Duodenal mucosa (tissue), 2 donors: ENCODE results near the gene FARS2.

Experiments used
- H3K27ac ChIP-seq: one replicate; pipeline ENCODE4 v1.7.0; 2013; ENCODE audit warnings: low read depth, low read length
- H3K27me3 ChIP-seq, 2 donors: one replicate each; pipeline ENCODE4 v1.7.0; 2013; ENCODE audit warnings: low read length in 2 of 2, control low read depth in 1 of 2; ENCODE audit not compliant: insufficient read depth in 2 of 2, control insufficient read depth in 1 of 2
- H3K36me3 ChIP-seq, 2 donors: one replicate each; pipeline ENCODE4 v1.7.0; 2013; ENCODE audit warnings: low read length in 2 of 2, control low read depth in 1 of 2; ENCODE audit not compliant: insufficient read depth in 2 of 2, control insufficient read depth in 1 of 2
- H3K4me1 ChIP-seq, 2 donors: one replicate each; pipeline ENCODE4 v1.7.0; 2013; ENCODE audit warnings: low read length in 2 of 2, control low read depth in 1 of 2; ENCODE audit not compliant: insufficient read depth in 2 of 2, control insufficient read depth in 1 of 2
- H3K4me3 ChIP-seq, 2 donors: one replicate each; pipeline ENCODE4 v1.7.0; 2013; ENCODE audit warnings: low read length in 2 of 2, low read depth in 1 of 2
- H3K9ac ChIP-seq, 2 donors: one replicate each; pipeline ENCODE4 v1.7.0; 2013; ENCODE audit warnings: low read length in 2 of 2, low read depth in 1 of 2
- H3K9me3 ChIP-seq, 2 donors: one replicate each; pipeline ENCODE4 v1.7.0; 2013; ENCODE audit warnings: low read length in 2 of 2, control low read depth in 1 of 2; ENCODE audit not compliant: control insufficient read depth in 1 of 2

The FARS2 gene

DNA sequence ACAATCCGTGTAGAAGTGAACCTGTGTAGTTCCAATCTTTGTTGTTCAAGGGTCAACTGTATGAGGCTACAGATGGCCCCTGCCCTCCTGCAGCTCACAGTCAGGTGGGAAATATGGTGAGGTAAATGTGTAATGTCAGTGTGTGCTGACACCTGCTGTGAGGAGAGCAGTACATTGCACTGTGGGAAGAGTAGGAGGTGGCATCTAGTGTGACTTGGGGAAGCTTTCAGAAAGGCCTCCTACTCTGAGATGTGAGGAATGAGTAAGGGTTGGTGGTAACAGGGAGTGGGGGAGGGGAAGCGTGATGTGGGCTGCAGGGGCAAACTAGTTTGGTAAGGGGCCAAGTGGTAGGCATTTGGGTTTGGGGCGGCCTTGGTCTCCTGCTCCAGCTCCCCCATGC lies 188.8 kb downstream of the FARS2 start:
- Histone ChIP-seq H3K4me3 (no peak overlapping the region), H3K4me1 (no peaks in the 10 kb centered on the region), H3K9me3 (no peaks in the 10 kb centered on the region), H3K36me3 (no peaks in the 10 kb centered on the region), H3K27me3 (no peaks in the 10 kb centered on the region), H3K27ac (no peak overlapping the region), H3K9ac (no peak overlapping the region)

DNA sequence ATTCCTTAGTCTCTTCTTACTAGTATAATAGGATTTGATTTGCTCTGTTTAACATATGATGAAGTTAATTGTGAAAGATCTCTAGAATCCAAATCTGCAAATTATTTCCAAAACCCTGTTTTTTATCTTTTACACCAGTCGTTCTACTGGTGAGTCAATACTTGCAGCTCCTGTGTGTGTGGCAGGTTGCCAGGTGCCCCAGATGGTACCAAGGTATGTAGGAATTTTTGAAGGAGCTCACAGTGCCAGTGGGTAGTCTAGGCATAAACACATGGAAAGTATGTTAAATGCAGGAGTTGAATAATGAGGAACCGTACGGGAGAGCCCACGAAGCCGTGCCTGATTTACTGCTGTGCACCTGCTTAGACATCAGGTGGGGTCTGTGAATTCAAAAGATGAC lies 192.2 kb downstream of the FARS2 start:
- Histone ChIP-seq H3K36me3 (no peaks in the 10 kb centered on the region), H3K27ac (no peak overlapping the region), H3K27me3 (no peaks in the 10 kb centered on the region), H3K4me3 (no peak overlapping the region), H3K9ac (no peak overlapping the region), H3K4me1 (no peaks in the 10 kb centered on the region), H3K9me3 (no peaks in the 10 kb centered on the region)

DNA sequence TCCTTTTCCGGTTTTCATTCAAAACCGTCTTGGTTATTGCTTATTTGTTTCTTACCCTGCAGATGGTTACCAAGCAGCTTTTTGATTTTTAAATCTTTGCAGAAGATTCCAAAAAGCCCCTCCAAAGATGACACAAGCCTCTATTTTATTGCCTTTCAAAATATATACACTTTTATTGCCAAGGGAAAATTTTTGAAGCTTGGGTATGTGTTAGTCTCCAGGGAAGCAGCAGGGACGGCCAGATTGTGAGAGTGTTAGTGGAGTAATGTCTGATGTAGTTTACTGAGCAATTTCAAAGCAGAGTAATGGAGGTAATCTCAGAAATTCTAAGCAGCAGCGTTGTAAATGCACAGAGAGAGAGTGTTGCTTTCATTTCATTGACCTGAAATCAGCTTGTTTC lies 193.8 kb downstream of the FARS2 start:
- no peaks in the 10 kb centered on the region for H3K9me3 ChIP-seq
- no peaks in the 10 kb centered on the region for H3K36me3 ChIP-seq
- H3K9ac ChIP-seq = no peak overlapping the region
- no peak overlapping the region for H3K27ac ChIP-seq
- H3K4me1 ChIP-seq = no peaks in the 10 kb centered on the region
- H3K4me3 ChIP-seq = no peak overlapping the region
- no peaks in the 10 kb centered on the region for H3K27me3 ChIP-seq

DNA sequence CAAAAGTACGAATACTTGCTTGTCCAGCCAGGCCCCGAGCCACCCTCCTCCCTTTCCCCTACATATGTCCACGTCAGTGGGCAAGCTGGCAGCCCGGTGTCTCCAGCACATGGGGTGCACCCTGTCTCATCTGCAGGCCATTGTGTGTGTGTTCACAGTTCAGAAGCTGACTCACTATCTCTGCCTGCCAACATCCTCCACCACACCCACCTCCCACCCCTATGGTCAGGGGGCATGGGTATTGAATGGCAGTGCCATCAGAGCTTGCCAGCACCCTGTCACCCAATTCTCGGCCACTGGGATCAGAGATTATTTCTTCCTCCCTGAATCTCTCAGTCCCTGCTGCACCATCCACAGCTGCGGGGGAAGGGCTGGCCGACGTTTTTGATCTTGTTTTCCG lies 195.7 kb downstream of the FARS2 start:
- no peak overlapping the region for H3K27ac ChIP-seq
- H3K9ac ChIP-seq = no peak overlapping the region

DNA sequence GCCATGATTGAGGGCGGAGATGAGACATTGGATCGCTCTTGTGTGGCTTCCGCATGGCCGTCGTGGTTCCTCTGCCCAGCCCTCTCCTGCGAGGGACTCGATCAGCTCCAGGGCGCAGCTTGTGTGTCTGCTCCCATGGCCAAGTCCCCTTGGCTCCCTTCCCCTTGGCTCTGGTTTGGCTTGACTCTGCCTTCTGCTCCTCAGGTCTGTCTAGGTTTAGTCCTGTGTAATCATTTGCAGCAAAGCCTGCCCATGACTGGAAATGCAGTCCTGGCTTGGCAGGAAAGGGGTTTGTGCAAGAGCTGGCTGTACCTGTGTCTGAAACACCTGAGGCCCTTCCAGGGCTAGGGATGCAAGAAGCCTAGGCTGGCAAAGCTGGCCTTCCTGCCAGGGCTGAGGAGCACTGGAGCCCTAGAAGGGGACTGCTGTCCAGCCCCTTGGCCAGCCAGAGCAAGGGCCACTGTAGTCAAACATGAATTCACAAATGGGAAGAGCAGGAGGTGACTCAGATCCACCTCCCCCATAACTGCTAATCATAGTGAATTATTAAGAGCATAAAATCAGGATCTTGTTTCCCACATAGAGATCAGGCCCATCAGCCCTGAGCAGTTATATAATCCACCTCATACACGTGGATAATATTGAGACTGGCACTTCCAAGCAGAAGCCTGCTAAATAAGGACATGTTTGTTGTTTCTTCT lies 196.8 kb downstream of the FARS2 start:
- Histone ChIP-seq H3K27ac (no peak overlapping the region), H3K4me3 (no peak overlapping the region), H3K36me3 (peaks cover 0 to 3% of the 10 kb centered on the region in 2 donors), H3K4me1 (no peaks in the 10 kb centered on the region), H3K9me3 (no peaks in the 10 kb centered on the region), H3K27me3 (no peaks in the 10 kb centered on the region), H3K9ac (no peak overlapping the region)

More for the DNA sequence above, 195.7 kb downstream of the FARS2 start:
- no peaks in the 10 kb centered on the region for H3K27me3 ChIP-seq
- no peak overlapping the region for H3K4me3 ChIP-seq
- no peaks in the 10 kb centered on the region for H3K4me1 ChIP-seq
- H3K9me3 ChIP-seq = no peaks in the 10 kb centered on the region
- peaks cover 0 to 3% of the 10 kb centered on the region in 2 donors for H3K36me3 ChIP-seq

DNA sequence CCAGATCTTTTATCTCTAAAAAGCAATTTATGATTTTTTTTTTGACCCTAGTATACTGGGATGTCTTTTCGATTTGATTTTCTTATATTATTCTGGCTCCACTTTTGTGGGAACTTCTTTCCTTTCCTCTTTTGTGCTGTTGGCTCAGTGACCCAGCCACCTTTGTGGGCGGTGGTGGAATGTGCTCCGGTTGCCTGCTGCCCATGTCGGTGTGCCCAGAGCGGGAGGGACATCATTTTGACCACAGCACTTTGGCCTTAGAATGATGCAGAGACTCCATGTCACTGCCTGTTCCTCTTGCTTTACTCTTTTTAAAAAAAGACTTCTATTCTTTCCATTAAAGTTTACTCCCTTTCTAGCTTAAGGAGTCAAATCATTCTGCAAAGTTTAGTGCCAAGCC lies 198.0 kb downstream of the FARS2 start:
- Histone ChIP-seq H3K27ac (no peak overlapping the region), H3K27me3 (no peaks in the 10 kb centered on the region), H3K4me3 (no peak overlapping the region), H3K9ac (no peak overlapping the region), H3K36me3 (peaks cover 0 to 3% of the 10 kb centered on the region in 2 donors), H3K4me1 (no peaks in the 10 kb centered on the region), H3K9me3 (no peaks in the 10 kb centered on the region)

DNA sequence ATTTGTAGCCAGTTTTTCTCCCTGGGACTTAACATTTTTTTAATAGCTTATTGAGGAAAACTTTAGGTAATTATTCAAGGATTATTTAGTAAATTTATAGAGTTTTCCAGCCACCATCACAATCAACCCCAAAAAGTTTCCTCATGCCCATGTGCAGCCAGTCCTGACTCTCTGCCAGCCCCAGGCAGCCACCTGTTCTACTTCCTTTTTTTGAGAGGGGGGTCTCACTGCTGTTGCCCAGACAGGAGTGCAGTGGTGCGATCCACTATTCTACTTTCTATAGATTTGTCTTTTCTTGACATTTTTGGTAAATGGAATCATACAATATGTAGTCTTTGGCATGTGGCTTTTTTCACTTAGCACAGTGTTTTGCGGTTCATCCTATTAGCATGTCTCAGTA lies 200.1 kb downstream of the FARS2 start:
- Histone ChIP-seq H3K9me3 (no peaks in the 10 kb centered on the region), H3K27ac (no peak overlapping the region), H3K9ac (no peak overlapping the region), H3K27me3 (no peaks in the 10 kb centered on the region), H3K4me1 (no peaks in the 10 kb centered on the region), H3K4me3 (no peak overlapping the region), H3K36me3 (peaks cover 0 to 3% of the 10 kb centered on the region in 2 donors)

DNA sequence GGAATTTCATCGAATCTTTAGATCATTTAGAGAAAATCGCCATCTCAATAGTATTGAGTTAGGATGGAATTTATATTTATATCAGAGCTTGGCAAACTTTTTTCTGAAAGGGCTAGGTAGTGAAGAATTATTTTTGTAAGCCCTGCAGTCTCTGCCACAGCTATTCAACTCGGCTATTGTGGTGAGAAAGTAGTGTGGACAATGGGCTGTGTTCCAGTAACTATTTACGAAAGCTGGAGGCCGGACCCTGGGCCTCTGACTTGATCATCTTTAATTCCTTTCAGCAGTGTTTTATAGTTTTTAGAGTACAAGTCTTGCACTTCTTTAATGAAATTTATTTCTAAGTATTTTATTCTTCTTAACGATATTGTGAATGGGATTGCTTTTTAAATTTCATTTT lies 201.5 kb downstream of the FARS2 start:
- Histone ChIP-seq H3K27ac (no peak overlapping the region), H3K4me3 (no peak overlapping the region), H3K9ac (no peak overlapping the region), H3K36me3 (peaks cover 0 to 3% of the 10 kb centered on the region in 2 donors), H3K27me3 (no peaks in the 10 kb centered on the region), H3K9me3 (no peaks in the 10 kb centered on the region), H3K4me1 (no peaks in the 10 kb centered on the region)

DNA sequence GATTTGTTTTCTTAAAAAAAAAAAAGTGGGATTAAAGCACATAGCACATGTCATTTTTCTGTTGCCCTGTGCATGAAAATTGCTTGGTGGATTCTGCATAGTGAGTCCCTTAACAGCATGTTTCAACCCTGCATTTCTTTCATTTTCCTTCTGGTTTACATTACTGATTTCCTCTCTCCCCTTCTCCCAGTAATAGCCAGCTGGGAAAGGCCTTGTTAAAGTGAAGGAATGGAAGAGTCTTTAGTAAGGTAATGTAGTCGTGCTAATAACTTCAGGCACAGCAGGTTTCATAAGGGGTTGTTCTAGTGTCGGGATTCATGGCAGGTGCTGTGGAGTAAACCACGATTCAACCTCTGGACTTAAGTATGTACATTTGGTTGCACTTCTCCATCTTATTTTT lies 202.4 kb downstream of the FARS2 start:
- H3K4me1 ChIP-seq = no peaks in the 10 kb centered on the region
- H3K9me3 ChIP-seq = no peaks in the 10 kb centered on the region
- no peak overlapping the region for H3K27ac ChIP-seq
- peaks cover 0 to 3% of the 10 kb centered on the region in 2 donors for H3K36me3 ChIP-seq
- no peaks in the 10 kb centered on the region for H3K27me3 ChIP-seq
- no peak overlapping the region for H3K9ac ChIP-seq
- H3K4me3 ChIP-seq = no peak overlapping the region

DNA sequence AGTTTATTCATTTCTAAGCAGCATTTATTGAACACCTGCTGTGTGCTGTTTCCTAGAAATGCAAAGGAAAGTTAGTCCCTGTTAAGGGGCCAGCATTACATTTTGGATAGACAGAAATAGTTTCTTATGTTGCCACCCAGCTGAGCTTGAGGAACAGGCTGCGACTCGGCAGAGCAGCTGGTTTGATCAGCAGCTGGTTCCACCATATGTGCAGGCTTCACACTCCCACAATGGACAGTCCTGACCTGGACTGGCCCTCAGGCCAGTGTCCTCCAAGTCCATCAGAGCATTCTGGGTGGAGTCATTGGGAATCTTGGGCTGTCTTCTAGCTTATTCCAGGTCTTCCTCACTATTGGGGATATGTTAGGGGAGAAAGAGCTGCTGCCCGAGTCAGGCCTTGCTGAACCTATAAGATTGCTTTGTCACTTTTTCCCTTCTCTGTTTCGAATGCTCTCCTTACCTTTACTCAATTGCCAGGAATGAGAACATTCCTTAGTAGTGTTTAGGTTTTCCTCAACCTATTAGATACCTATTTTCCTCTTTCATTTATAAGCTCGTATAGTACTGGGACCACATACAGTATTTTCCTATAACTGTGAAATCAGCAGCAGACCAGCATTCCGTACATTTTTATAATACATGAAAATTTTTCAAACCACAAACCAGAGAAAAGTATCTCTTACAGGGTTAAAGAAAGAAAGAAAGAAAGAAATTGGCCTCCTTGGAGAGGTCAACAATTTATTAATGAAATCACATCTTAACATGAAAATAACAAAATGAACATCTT lies 203.0 kb downstream of the FARS2 start:
- Histone ChIP-seq H3K9me3 (no peaks in the 10 kb centered on the region), H3K4me1 (no peaks in the 10 kb centered on the region), H3K9ac (no peak overlapping the region), H3K4me3 (no peak overlapping the region), H3K36me3 (peaks cover 0 to 3% of the 10 kb centered on the region in 2 donors), H3K27ac (no peak overlapping the region), H3K27me3 (no peaks in the 10 kb centered on the region)
